Nucleus accumbens (tissue), 56 donors: ENCODE results near the gene GRAMD1C.
"Not testable (repeated sequence)": the region's sequence is repeated elsewhere in the genome, so short reads cannot be mapped to it uniquely, and the experiment has no call there.

Experiments used
- DNase-seq, 56 donors: peaks; one replicate each; lab custom pipeline; 2025; lab: John Stamatoyannopoulos, UW

Gene GRAMD1C

DNA sequence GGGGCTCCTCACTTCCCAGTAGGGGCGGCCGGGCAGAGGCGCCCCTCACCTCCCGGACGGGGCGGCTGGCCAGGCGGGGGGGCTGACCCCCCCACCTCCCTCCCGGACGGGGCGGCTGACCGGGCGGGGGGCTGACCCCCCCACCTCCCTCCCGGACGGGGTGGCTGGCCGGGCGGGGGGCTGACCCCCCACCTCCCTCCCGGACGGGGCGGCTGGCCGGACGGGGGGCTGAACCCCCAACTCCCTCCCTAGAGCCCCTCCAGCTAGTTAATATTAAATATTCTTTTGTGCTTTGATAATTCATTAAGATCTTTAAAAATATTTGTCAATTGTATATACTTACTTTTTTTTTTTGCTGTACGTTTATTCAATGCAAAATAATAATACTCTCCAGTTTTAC is 11.3 kb downstream of the GRAMD1C start:
- not testable (repeated sequence) for DNase-seq

DNA sequence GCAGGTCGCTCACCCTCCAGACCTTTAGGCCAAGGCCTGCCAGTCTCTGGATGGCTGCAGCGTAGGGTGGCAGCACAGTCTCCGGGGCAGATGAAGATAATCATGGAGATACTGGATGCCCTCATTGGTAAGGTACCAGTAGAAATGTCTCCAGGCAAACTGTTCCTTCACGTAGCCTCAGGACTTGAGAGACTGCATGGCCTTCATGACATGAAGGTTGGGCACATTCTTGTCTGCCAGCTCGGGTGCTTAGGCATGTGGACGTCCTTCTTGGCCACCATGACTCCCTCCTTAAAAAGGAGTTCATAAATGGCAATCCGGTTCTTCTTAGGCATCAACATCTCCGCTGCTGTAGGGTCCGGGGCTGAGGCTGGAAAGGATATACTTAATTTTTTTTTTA is 11.8 kb downstream of the GRAMD1C start:
- DNase-seq = not testable (repeated sequence)

DNA sequence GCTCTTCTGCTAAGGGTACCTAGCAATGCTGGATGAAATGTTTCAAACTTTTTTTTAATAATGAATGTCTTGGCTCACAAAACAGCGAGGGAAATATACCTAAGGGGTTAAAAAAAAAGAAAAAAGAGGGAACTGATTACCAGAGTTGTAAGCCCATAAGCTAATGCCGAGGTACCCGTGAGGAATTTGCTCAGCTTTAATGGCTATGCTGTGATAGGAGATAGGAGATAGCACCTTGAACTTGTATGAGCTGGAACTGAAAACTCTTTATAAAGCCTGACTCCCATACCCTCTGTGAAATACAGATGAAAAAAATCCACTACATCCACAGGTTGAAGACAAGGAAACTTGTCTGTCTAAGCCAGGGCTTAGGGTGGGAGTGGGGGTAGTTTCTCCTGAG is 13.9 kb downstream of the GRAMD1C start:
- DNase-seq = no peak

DNA sequence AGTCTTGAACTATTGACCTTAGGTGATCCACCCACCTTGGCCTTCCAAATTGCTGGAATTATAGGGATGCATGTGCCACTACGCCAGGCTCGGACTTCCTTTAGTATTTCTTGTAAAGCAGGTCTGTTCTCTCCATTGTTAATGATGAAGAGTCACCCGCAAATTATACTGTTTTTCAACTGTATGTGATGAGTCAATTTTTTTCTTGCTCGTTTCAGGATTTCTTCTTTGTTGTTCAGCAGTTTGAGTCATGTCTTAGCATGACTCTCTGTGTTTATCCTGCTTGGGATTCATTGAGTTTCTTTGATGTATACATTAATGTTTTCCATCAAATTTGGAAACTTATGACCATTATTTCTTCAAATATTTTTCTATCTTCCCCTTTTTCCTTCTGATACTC is 28.9 kb downstream of the GRAMD1C start:
- no peak for DNase-seq

DNA sequence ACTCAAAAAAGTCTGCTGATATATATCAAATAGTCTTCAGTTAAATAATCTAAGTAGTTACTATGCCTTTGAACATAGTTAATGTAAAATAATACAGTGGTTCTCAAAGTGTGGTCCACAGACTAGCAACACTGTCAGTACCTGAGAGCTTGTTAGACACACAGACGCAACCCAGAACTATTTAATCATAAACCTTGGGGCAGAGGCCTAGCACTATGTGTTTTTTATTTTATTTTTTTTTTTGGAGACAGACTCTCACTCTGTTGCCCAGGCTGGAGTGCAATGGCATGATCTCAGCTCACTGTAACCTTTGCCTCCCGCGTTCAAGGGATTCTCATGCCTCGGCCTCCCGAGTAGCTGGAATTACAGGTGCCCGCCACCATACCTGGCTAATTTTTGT is 34.7 kb downstream of the GRAMD1C start:
- DNase-seq = no peak

DNA sequence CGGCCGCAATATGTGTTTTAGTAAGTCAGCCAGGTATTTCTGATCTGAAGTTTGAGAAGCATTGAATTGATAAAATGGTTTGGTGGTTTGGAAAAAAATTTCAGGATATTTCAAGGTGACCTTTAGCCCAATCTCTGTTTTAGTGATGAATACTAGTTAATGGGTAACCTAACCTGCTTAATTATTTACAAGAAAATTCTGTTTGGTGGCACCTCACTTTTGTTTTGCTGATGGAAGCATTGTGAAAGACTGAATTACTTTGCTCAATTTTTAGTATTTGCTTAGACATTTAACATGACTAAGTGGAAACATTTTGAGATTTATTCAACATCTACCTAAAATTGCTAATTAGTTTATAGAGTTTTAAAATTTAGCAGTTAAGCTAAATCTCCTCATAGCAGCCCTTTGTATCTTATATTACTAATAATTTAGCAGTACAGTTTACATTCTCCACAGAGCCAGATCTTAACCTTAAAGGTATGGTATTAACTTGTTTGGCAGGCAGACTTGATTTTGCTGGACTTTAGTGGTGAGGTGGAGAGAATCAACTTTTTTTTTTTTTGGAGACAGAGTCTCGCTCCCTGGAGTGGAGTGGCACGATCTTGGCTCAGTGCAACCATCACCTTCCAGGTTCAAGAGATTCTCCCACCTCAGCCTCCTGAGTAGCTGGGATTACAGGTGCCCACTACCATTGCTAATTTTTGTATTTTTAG is 35.4 kb downstream of the GRAMD1C start:
- DNase-seq = no peak

DNA sequence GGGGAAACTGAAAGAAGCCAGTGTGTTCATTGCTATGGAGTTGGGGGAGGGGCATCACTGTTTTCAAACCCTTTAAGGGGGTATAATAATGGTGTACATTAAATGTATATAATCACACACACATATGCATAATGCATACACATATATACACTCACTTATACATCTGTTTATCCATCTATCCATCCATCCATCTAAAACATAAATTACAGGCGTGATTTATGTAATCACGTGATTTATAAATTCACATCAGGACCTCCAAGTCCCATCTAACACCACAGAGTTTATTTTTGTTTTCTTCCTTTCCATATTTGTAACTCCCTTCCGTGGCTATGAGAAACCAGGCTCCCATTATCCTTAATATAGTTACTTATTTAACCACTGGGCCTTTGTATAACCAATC is 39.8 kb downstream of the GRAMD1C start:
- no peak for DNase-seq

DNA sequence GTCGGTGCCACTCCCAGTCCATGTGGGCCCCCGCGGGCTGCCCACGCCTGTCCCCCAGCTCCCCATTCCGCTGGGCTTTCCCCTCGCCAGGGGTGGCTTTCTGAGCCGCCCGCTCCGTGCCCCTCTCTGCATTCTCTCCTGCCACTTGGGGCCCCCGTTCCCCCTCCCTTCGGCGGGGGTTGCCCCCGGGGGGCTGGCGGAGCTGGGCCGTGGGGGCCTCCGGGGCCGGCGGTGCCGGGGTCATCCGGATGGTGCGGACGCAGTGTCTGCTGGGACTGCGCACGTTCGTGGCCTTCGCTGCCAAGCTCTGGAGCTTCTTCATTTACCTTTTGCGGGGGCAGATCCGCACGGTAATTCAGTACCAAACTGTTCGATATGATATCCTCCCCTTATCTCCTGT is 46.5 kb downstream of the GRAMD1C start:
- no peak for DNase-seq

DNA sequence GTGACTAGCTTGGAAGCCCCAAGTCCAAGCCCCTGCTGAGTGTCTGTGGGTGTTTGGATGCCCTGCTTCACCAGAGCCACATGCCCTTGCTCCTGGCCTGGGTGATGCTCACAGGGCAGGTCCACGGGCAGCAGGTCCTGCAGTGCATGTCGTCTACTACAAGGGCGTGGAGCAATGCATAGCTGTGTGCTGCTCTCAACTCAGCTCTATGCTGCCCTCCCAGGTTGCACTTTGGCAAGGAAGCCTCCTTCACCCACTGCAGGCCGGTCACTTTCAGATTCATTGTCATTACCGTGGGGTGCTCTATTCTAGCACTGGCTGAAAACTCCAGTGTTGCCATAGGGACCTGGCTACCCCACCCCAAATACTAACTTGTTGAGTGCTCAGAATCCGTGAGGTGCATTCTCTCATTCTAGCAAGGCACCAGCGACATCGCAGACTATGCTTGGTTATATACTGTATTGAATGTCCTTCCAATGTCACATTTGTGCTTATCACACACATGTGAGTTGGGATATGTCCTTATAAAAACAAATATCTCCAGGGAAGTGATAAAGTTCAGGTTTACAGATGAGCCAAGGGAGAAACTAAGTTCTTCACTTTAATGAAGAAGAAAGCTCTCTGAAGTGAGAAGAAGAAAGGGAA is 51.8 kb downstream of the GRAMD1C start:
- no peak for DNase-seq

DNA sequence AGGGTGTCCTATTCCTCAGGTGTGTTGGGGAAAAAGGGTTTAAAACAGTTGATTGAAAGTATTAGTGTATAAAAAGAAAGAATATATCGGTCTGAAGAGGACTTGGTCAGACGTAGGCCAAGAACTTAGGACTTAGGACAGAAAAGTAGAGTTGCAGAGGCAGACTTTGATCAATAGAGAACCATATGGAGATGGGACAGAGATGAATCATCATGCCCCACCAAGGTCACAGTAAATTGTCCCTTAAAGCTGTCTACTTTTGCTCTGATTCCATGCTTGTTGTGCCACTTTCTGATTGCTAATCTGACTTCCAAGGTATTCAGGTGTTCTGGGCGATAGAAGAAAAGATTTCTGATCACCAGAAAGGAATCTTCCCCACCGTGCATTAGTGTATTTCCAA is 56.3 kb downstream of the GRAMD1C start:
- DNase-seq = no peak

DNA sequence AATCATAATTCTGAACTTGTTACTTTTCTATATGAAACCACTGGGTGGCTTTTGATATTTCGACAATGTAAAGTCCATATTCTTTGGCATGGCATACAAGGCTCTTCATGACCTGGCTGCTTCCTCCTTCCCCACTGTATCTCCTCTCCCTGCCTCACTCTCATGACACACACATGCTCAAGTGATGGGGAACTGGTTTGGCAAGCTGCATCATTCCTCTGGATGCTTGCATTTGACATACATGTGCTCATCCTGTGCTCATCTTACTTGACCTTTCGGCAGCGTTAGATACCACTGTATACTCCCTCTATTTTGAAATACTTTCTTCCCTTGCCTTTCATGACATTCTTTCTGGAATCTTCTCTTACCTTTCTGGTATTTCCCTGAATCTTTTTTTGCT is 57.4 kb downstream of the GRAMD1C start:
- DNase-seq = no peak

DNA sequence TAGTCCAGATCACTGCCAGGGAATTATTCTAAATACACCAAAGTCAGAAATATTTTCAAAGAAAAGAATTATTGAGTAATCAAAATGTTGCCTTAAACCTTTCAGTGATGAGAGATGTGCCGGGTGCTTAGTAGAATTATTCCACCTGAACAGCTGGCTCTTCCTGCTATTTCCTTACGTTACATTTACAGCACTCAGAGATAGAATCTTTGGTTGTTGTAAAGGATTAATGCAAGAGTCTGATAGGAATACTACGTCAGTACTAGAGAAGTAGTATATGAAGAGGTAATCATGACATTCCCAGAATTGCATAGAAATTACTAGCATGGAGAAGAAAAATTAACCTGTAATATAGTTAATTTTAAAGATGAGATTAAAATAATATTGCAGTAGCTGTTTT is 58.3 kb downstream of the GRAMD1C start:
- no peak for DNase-seq

DNA sequence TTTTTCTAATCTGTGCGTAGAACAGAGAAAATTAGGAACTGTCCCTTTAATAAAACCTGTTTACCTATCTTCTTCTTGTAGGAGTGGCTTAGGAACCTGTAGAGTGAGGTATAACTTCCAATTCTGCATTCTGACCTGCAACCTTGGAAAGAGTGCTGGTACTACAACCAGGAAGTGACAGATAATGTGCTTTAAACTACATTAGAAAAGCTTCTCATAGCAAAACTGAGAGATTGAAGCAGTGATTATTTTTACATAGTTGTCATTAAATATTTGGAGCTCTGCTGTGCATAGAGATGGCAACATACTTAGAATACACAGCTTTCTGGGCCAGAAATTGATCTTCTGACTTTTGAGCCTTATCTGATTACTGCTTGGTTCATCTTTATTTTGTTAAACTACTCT is 58.8 kb downstream of the GRAMD1C start:
- DNase-seq = no peak

DNA sequence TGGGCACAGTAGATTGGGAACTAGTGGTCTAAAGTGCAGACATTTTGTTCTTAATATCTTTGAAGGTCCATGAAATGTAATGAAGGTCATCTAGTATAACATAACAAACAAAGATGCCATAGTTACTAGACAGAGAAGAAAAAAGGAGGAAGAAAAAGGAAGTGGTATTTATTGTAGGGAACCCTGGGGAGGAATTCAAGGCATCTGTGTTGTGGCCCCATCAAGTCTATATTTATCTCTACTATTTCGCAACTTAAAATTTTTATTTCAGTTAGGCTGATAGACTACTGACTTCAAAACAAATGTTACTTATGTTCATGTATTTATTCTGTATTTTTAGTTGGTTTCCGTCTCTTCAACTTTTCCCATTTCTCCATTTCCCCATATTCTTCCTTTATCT is 60.3 kb downstream of the GRAMD1C start:
- no peak for DNase-seq

DNA sequence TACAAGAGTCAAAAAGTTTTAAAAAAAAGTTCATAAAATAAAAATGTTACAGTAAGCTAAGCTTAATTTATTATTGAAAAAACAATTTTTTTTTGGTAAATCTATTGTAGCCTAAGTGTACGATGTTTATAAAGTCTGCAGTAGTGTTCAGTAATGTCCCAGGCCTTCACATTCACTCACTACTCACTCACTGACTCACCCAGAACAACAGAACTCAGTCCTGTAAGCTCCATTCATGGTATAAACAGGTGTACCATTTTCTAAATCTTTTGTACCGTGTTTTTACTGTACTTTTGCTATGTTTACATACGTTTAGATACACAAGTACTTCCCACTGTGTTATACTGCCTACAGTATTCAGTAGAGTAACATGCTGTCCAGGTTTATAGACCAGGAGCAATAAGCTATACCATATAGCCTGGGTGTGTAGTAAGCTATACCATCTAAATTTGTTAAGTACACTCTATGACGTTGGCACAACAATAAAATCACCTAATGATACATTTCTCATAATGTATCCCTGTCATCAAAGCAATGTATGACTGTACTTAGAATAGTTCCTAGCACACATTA is 68.1 kb downstream of the GRAMD1C start:
- no peak for DNase-seq

DNA sequence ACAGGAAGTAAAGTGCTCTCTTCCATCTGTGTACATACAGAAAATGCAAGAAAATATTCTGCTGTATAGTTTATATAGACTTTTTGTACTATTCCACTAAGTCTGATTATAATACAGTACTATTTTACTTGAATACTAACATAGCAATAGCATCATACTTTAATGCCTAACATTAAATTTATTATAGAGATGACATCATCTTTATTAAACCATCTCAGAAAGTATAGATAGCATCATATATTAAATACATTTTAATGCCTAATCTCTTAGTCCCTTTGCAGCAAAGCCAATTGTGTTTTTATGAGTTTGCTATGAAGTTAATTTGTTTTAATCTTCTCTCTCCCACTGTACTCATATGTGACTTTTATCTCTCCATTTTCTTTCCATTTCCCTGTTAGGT is 69.5 kb downstream of the GRAMD1C start:
- DNase-seq = no peak

DNA sequence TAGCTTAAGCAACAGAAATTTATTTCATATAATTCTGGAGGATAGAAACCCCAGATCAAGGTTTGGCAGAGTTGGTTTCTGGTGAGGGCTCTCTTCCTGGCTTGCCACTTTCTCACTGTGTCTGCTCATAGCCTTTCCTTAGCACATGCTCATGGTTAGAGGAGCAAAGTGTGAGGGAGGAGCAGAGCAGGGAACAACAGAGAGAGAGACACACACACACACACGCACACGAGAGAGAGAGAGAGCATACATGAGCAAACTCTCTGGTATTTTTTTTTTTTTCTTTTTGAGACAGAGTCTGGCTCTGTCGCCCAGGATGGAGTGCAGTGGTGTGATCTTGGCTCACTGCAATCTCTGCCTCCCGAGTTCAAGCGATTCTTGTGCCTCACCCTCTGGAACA is 72.4 kb downstream of the GRAMD1C start:
- no peak for DNase-seq

DNA sequence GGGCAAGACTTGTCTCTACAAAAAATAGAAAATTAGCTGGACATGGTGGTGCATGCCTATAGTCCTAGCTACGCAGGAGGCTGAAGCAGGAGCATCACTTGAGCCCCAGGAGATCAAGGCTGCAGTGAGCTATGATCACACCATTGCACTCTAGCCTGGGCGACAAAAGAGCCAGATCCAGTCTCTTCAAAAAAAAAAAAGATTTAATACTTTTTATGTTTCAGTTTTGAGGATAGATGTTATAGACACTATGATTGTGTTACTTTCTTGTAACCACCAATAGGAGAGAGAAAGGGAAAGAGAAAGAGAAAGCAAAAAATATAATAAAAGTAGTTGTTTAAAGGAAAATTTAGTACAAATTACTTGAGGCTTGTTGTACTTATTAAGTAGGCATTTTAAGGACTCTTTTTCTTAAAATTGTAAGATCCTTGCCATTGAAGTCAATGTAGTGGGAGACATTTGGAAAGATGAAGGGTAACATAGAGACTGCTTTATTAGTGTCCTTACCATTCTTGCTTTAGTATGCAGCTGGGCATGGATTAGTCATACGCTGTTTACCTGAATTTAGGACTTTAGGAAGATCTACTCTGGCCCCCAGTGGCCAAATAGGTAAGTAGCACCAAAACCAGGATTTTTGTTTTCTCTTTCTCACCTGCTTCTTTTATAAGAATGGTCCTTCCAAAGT is 74.1 kb downstream of the GRAMD1C start:
- peak in 4 of 56 donors; percentile 1 to 17 (median 2) for DNase-seq

DNA sequence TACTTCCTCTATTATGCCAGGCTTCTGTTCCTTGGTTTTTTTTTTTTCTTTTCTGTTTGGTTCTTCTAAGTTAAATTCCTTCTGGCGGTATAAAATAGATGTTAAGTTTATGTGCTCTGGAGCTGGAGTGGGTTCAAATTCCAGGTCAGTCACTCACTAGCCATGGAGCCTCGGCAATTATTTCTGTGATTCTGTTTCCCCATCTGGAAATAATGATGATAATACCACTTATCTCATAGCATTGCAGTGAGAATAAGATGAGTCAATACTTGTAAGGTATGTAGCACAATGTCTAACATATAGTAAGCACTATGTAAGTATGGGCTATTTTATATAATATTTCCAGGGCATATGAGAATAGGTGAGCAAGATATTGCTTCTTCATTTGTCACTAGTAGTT is 76.1 kb downstream of the GRAMD1C start:
- no peak for DNase-seq

DNA sequence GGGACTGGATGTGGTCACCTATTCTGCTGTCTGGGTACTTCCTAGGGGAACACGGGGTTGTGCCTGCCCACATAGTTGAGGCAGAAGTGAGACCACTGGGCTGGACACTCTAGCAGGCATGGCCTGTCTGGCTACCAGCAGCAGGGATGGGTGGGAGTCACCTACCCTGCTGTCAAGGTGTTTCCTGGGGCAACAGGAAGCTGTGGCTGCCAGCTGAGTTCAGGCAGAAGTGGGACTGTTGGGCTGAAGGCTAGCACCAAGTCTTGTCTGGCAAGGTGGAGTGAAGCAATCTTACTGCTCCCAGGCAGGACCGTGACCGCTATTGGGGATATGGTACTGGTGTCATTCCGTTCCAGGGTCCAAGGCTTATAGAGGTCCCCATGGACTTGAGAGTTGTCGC is 89.0 kb downstream of the GRAMD1C start:
- no peak for DNase-seq

DNA sequence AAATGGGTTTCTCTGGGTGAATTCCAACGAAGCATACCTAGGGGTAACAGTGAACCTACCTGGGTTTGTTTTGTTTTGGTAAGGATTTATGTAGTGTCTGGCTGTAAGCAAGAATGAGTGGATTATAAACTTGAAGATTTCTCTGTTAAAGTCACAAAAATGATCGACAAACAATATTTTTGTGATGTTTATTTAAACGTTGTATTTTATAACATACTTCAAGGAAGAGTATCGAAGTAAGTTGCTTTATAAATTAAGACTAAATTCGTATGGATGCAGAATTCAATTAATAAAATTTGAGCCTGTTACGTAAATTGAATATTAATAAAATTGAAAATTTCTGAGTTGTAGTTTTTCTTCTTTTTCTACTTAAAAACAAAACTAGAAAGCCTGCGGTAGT is 108.2 kb downstream of the GRAMD1C start:
- no peak for DNase-seq
